Limb (tissue), 2 donors: ENCODE data around the gene ABO.
"Not testable (repeated sequence)": the region's sequence is repeated elsewhere in the genome, so short reads cannot be mapped to it uniquely, and the experiment has no call there.

Experiments
- DNase-seq, 2 donors: peaks; one replicate each; pipeline ENCODE4 v3.0.0-alpha.2; 2016; ENCODE audit errors: extremely low spot score in 2 of 2

The ABO gene

DNA sequence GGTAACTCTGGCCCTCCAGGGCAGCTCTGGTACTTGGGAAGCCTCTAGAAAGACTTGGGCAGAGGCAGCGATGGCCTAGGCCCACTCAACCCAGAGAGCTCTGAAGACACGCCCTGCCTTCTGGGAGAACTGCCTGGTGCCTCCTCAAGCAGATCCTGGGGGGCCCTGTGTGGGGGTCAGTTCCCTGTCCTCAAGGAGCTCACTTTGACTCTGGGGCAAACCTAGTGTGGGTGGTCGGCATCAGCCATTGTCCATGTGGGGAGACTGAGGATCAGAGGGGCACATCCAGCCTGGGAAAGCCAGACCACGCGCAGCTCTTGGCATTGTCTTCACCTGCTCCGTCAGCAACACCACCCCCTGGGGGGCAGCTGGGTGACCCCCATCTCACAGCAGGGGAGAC, 28.0 kb downstream of the ABO start:
- no peak for DNase-seq

DNA sequence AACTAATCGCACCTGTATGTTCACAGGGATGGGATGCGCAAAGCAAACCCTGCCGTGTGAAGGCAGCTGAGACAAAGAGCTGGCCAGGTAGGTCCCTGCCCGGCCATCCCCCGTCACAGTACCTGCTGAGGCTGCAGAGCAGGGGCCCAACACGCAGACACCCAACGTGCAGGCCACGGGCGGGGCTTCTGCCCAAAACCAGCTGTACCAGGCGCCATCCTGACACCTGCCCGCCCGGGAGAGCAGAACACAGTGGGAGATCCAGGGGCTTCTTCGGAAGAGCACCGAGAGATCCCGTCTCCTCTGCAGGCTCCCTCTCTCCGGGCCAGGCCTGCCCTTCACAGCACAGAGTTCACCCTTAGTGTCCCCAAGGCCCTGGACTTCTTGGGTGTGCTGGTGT, 28.4 kb downstream of the ABO start:
- DNase-seq = no peak

DNA sequence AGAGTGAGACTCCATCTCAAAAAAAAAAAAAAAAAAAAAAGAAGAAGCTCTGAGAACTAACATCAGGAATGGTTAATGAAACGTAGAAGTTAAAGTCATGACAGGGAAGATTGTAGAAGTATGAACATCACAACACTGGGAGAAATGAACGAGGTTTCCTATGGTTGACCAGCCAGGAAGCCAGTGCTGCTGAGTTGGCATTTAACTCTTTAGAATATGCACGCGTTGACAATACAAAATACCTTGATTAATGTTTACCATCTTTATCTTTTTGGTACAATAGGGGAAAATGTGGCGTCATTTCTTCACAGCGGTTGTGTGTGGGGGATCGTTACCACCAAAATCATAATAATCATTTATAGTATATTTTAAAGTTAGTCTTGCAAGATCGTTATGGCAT, 32.0 kb downstream of the ABO start:
- no peak for DNase-seq

DNA sequence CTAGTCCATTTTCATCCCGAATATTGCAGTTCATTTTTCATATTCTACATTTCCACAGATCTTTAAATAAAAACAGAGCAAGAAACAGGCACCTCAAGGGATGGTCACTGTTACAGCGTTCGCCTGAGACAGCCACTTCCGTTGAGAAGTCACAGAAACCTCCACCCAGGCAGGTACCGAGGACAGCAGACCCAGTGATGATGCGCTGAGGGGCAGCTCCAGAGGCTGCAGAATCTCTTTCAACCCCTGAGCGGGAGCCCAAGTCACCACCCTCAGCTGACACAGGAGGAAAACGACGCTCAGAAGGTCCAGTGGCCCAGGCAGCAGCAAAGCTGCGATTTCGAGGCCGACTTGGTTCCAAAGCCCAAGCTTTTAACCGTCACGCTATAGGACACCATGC, 32.8 kb downstream of the ABO start:
- no peak for DNase-seq

DNA sequence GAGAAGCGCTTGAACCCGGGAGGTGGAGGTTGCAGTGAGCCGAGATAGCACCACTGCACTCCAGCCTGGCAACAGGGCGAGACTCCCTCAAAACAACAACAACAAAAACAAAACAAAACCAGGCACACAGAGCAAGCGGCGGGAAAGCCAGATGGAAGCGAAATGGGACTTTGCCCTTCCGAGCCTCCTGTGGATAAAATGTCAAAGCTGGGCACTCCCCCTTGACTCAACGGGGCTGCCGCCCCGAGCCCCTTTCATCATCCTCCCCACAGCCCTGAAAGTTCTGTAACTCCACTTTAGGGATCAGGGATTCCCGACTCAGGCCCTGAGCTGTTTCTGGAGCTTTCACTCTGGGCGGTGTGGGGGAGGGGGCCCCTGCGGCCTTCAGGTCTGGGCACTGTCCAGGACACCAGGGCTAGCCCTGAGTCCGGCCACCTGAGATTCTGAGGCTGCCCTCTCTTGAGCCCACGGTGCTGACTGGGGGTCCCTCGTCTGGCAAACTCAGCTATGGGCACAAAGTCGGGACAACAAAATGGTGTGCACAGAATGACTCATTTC, 35.4 kb downstream of the ABO start:
- DNase-seq = no peak

DNA sequence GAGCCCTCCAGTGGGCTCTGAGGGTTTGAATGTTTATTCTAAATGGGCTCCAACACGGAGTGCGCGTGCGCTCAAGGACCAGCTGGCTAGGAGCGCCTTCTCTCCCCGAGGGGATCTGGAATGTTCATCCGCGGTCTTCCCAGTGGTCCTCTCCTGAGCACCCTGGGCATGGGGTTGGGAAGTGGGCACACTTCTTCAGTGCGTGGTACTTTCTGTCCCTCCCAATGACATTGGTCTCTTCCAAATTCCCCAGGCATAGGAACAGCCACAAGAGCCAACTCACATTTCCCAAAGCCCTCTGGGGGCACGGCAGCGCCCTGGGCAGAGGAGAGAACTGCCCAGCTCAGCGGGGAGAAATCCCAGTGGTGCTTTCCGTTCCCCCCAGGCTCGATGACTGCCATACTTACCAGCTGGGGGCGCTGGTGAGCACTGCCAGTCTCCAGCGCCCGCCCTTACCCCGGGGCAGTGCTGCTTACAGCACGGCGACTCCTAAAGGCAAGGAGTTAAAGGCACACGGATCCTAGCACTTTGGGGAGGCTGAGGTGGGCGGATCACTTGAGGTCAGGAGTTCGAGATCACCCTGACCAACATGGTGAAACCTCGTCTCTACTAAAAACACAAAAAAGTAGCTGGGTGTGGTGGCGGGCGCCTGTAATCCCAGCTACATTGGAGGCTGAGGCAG, 36.0 kb downstream of the ABO start:
- DNase-seq = peak; percentile 12 to 66

DNA sequence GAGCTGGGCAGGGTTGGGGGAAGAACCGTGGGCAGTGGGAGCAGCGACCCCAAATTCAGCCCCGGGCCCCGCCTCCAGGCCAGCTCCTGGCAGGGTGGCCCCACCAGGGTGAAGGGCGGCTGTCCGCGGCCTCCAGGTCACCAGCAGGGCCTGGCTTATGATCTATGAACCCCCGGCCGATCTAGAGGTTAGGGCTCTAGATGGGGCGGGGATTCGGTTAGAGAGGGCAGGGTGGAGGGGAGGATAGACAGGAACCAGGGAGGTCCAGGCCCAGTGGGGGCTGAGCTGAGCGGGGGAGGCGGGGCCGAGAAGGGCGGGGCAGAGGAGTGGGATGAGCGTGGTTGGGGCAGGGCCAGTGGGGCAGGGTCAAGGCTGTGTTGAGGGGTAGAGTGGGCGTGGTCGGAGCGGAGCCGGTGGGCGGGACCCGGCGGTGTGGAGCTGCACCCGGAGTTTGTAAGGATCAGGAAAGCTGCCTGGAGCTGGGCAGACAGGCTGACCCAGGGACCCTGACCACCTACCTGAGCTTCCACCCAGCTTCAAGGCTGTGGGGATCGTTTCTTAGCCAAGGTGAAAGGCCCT, 36.6 kb downstream of the ABO start:
- peak; percentile 67 to 85 for DNase-seq

DNA sequence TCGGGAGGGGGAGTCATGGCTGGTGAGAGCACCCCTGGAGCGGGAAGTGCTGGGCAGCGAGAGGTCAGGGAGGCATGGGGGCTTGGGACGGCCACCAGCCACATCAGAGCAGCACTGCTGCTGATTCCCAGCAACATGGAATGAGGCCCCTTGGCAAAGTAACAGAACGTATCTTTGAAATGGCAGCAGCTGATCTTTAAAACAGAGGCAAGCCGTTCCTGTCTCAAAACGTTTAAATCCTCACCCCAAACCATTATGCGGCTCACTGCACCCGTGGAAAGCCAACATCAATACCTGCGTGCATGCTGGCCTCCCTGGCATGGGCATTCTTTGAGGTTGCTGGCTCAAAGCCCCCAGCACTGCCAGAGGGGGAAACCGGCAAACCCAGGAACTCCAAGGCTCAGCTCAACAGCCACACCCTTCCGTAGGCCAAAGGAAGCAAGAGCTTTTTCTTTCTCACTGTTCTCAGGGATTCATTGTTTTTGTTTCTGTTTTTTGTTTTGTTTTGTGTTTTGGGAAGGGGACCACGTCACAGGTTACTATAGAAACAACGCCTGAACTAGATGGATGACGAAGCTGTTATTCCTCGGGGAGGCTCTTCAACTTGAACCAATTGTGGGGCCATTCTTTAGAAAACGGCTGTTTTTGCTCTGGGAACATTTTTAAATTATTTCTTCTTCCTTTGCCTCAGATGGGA, 37.8 kb downstream of the ABO start:
- peak; percentile 57 to 58 for DNase-seq

DNA sequence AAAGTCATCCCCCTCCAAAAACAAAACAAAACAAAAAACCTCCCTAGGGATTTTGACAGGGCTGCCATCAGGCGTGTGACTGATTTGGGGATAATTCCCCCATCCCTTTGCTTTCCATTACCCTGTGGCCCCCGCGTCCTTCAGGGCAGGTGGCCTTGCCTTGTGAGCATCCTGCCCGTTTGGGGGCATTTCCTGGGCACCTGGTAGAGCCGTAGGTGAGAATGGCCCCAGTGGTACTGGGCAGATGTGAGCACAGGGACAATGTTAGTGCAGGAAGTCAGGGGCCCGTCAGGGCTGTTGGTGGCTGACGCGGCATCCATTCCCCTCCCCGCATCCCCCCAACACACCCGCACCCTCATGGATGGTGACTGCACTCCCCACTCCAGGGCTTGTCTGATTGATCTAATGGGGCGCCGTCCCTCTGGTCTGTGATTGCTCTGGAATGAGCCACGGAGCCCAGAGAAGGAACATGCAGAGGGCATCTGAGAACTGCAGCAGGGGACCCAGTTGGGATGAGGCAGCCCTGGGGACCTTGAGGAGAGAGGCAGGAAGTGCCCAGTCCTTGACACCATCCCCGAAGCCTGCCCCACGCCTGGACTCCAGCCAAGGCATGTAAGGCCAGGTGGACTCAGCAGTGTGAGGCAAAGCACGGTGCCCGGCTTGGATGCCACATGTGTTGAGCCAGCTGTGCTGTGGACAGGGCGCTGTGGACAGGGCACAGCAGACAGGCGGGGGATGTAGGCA, 38.5 kb downstream of the ABO start:
- DNase-seq = peak in 1 of 2 donors; percentile 45

DNA sequence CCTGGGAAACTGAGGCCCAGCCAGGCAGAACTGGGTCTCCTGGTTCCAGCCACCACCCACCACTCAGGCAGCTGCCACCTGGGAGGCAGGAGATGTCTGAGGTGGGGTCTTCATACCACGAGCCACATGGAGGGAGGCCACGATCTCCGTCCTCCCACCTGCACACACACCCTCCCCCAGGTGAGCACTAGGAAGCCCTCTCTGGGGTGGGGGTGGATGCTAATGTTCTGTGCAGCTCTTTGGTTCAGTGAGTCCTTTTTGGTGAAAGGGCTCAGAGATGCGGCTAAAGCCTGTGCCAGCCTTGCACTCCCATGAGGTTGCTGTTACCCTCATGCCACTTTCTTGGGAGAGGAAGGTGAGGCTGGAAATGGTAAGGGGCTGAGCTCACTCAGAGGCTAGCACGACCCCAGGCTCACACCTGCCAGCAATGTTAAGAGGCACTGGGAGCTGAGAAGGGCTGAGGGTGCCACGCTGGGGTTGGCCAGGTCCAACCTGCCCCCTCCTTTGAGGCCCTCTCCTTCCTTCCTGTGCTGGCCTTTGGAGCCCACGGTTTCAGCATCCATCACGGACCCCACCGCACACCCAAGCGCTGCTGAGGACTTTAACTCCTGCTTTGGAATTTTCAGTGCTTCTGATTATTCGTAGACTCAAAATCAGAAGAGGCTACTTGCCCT, 39.3 kb downstream of the ABO start:
- DNase-seq = no peak

DNA sequence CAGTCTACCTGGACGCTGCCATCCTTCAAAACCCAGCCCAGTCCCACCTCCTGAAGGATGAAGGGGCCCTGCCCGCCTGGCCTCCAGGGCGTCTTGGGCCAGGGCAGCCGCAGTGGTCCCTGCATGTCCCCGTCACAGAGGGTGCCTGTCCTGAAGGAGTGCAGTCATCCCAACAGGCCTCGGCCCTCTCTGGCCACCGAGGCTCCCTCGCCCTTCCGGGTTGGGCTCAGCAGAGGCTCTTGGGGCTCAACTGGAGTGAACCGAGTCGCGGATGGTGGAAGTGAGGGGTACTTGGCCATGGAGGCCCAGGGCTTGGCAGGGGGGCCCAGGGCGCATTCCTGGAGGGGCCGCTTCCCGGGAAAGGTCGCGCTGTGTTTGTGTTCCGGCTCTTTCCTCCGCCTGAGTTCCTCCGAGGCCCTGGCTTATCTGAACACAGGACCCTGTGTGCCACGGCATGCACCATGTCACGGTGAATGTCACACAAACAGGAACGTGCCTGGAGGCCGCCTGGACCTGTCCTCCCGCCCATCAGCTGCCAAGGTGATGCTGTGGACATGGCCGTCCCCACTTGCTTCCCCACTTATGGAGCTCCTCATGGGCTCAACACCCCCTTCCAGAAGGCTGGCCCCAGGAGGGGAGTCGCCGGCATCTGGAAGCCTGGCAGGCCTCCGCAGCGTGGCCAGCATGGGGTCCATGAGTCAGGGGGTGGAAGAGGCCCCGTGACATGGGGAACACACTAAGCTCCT, 40.3 kb downstream of the ABO start:
- no peak for DNase-seq

DNA sequence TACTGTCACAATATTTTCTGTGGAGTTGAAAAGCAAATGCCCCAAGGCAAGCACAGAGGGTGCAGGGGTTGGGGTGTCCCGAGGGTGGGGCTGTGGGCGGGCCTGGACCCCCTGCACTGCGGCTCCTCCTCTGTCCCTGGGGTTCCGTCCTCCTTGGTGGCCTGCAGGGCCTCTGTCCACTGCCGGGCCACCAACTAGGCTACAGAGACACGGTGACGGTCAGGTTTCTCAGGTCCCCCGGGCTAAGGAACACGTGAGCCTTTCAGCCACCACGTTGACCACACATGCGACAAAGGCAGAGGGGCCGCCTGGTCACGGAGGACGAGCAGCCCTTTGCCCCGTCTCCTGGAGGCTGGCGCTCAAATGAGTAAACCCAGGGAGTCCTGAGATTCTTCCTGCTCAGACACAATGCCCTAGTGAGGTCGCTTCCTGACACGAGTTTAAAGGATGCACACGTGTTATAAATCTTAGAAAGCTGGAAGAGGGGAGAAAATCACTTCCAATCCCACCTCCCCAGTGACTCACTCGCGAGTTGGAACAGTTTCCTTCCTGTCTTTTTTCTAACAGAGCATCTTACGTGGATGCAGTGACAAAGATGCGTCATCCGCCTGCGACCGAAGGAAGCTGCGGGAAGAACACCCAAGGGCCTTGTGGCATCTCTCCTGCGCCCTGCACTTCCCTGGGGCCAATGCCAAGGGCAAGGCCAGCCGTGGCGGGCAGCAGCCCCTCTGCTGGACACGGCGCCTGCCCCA, 41.1 kb downstream of the ABO start:
- DNase-seq = no peak

DNA sequence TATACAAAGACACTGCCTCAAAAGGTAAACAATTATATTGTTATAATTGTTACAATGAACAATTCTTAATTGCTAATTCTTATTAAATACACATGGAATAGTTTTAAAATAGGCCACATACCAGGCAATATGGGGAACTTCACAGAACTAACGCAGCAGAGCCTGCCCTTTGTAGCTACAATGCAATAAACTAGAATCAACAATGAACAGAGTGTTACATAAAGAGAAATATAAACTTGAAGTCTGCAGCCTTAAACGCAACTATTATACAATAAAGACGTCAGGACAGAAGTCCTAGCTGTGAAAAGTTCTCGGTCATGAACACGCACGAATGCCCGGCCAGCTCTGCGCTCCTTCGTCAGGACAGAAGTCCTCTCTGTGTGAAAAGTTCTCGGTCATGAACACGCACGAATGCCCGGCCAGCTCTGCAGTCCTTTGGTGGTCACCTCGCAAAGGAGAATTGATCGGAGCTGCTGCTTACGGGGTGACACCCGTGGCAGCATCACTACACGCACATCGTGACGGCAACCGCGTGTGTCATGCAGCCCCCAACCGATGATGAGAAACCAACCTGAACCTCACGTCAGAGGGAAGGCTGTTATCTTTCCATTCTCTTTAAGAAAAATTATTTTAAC, 43.0 kb downstream of the ABO start:
- DNase-seq = not testable (repeated sequence)

DNA sequence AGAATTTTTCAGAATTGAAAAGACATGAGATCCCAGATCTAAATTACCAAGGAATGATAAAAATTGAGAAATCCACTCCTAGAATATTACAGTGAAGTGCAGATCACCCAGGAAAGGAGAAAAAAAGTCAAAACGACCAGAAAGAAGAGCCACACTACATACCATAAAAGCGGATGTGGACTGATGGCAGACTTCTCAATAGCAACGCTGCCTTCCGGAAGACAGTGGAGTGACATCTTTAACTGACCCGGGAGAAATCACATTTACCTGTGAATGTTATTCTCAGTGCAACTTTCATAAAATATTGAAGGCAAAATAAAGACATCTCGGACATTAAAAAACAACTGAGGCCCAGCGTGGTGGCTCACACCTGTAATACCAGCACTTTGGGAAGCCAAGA, 44.5 kb downstream of the ABO start:
- not testable (repeated sequence) for DNase-seq

DNA sequence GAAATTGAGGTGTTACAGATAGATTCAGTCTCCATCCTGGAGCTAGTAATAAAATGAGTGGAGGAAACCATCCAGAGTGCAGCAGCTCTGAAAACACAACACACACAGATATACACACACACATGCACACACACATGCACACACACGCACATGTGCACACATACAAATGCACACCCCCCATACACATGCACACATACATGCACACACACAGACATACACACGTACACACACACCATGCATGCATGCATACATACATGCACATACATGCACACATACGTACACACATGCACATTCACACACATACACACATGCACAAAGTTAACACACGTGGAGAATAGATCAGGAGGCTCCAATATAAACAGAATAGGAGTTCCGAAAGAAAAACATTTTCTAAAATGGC, 44.9 kb downstream of the ABO start:
- DNase-seq = no peak

DNA sequence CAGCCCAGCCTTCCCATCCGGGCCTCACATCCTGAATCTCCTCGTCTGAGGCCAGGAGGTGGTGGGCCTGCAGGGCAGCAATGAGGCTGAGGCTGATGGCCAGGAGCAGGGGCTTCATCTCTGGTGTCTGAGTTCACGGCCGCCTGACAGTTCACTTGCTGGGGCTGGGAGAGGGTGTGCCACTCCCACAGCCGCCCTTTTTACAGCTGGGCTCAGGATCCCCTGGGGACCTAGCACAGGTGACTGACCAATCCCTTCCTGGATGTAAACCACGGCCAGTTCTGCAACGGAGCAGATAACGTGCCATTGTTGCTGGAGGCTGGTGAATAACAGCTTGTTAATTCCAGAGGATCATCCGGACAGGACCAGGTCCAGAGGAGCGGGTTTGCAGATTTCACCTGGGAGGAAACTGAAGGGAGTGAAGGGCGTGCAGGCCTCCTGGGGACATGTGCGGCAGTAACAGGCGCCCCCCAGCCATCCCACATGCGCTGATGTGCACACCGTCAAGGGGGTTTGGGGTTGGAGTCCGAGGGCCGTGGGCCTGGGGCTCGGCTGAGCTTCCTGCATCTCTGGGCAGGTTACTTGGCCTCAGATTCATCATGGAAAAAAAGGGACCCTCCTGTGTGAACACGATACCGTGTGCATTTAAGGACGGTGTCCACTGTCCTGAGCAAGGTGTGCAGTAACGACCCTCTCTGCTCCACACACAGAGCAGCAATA, 46.4 kb downstream of the ABO start:
- DNase-seq = not testable (repeated sequence)

DNA sequence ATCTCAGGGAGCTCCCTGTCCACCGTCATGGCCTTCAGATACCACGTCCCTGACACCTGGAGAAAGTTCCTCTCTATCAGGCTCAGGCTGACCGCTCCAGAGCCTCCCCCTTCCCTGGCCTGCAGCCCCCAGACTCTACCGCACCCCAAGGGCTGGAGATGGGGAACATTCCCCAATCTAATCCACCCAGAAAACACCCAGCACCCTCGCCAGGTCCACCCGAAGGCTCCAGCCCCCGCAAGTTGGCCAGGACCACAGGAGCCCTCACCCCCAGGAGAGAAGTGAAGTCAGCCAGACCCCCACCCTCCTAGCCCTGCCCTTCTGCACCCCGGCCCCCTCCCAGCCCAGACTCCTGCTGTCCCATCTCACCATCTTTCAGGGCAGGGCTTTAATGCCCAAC, 47.0 kb downstream of the ABO start:
- not testable (repeated sequence) for DNase-seq

DNA sequence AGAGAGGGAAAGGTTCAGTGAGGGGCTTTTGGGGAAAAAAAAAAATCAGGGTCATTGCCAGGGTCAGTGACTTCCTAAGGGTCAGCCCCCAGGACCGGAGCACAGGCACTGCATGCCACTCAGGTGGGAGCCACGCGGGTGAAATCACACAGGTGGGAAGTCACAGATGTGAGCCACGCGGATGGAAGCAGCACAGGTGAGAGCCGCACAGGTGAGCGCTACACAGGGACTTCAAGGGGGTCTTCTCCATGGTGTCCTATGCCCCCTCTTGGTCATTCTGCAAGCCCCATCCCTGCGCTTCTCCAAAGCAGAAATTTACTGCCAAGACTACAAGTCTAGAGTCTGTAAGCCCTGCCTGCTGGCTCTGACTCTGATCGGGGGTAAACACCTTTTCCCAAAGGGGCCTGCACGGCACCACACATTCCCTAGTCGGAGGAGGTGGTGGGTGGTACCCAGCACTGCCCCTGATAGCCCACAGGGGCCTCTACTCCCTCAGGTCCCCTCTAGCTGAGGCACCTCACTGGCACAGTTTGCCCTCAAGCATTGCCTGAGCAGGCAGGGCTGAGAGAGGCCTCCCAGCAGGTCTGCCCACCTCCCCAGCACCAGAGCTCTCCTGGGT, 47.6 kb downstream of the ABO start:
- DNase-seq = no peak
